ENCODE data around the gene ZFAND4. TPM values are rescaled to one million over a fixed set of nuclear protein-coding genes. Genes with fewer than 3 reads are reported as not detected.

The ZFAND4 gene
- total and polyA plus RNA-seq, 2 donors (not counting 3 experiments of a cell fraction or from before 2014, with no cell fraction given), result 1.5 to 7.8 TPM

DNA sequence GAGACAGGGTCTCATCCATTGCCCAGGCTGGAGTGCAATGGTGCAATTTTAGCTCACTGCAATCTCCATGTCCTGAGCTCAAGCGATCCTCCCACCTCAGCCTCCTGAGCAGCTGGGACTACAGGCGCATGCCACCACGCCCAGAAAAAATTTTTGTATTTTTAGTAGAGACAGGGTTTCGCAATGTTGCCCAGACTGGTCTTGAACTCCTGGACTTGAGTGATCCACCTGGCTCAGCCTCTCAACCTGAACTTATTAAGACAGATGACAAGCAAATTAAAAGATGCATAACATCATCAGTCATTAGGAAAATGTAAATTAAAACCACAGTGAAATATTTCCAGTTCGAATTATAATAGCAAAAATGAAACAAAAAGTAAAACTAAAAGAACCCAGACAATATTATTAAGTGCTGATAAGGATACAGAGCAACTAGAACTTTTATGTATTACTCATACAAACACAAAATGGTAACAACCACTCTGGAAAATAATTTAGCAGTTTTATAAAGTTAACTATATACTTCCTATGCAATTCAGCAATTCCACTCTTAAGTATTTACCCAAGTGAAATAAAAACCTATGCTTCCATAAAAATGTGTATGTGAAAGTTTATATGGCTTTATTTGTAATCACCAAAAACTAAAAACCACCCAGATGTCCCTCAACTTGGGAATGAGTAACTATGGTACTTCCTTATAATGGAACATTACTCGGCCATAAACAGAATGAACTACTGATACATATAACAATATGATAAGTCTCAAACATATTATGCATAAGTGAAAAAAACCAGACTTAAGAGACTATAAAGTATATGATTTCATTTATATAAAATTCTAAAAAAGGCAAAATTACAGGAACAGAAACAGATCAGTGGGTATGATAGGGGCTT, 15.3 kb downstream of the ZFAND4 start:
- intact Hi-C loops (cut with micrococcal nuclease), result no loop called here
- Histone ChIP-seq H4K20me1 (replicated peaks; ENCODE audit: control insufficient read depth, extremely low read depth, insufficient read depth, low read length) (no peaks in the 10 kb centered on the region), H3K27ac (ENCODE audit: insufficient read depth, low read depth, low read length) (no peak overlapping the region), H3K9me1 (replicated peaks; ENCODE audit: control insufficient read depth, extremely low read depth, insufficient read depth, low read length) (no peaks in the 10 kb centered on the region), H3K4me3 (replicated peaks in 1 of 3; ENCODE audit: insufficient read depth in 1 of 3, low read depth in 1 of 3, low read length in 3 of 3) (no peak overlapping the region), H3K79me2 (ENCODE audit: control insufficient read depth, insufficient read depth, low read length) (no peaks in the 10 kb centered on the region), H3K9ac (replicated peaks; ENCODE audit: extremely low read depth, insufficient read depth, low read length) (no peak overlapping the region), H3K27me3 (ENCODE audit: control insufficient read depth in 2 of 2, insufficient read depth in 2 of 2, low read length in 2 of 2) (no peaks in the 10 kb centered on the region), H3K4me1 (ENCODE audit: control insufficient read depth, extremely low read depth, insufficient read depth, low read length) (peaks cover 3% of the 10 kb centered on the region), H2AFZ (ENCODE audit: low read depth, low read length) (no peak overlapping the region), H3K36me3 (ENCODE audit: control insufficient read depth in 2 of 2, extremely low read depth in 1 of 2, insufficient read depth in 2 of 2, low read length in 2 of 2) (no peaks in the 10 kb centered on the region), H3K4me2 (ENCODE audit: insufficient read depth, low read length) (no peak overlapping the region), H3K9me3 (replicated peaks; ENCODE audit: control insufficient read depth, insufficient read depth, low read length) (no peaks in the 10 kb centered on the region)
- no peak for TF ChIP-seq GATA2 (IDR thresholded peaks at IDR 0.05; ENCODE audit: insufficient read depth, insufficient read length, low read depth, low read length)
- TF ChIP-seq EZH2 (IDR thresholded peaks at IDR 0.05; ENCODE audit: borderline replicate concordance, low read depth, low read length, severe bottlenecking), result no peak
- TF ChIP-seq, protein P1, sequence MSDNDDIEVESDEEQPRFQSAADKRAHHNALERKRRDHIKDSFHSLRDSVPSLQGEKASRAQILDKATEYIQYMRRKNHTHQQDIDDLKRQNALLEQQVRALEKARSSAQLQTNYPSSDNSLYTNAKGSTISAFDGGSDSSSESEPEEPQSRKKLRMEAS (IDR thresholded peaks at IDR 0.05; ENCODE audit: insufficient read depth, insufficient read length), result no peak
- no peak for TF ChIP-seq FOS (IDR thresholded peaks at IDR 0.05; ENCODE audit: borderline replicate concordance, insufficient read depth, low read length)
- TF ChIP-seq, protein P2, sequence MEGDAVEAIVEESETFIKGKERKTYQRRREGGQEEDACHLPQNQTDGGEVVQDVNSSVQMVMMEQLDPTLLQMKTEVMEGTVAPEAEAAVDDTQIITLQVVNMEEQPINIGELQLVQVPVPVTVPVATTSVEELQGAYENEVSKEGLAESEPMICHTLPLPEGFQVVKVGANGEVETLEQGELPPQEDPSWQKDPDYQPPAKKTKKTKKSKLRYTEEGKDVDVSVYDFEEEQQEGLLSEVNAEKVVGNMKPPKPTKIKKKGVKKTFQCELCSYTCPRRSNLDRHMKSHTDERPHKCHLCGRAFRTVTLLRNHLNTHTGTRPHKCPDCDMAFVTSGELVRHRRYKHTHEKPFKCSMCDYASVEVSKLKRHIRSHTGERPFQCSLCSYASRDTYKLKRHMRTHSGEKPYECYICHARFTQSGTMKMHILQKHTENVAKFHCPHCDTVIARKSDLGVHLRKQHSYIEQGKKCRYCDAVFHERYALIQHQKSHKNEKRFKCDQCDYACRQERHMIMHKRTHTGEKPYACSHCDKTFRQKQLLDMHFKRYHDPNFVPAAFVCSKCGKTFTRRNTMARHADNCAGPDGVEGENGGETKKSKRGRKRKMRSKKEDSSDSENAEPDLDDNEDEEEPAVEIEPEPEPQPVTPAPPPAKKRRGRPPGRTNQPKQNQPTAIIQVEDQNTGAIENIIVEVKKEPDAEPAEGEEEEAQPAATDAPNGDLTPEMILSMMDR (IDR thresholded peaks at IDR 0.05; ENCODE audit: extremely low read depth in 1 of 2, insufficient read depth in 1 of 2, low read depth in 1 of 2, low read length in 2 of 2), result no peak
- no peak for TF ChIP-seq POLR2AphosphoS5 (IDR thresholded peaks at IDR 0.05; ENCODE audit: insufficient read depth, low read depth, low read length)
- no peak for TF ChIP-seq MYC (IDR thresholded peaks at IDR 0.05; ENCODE audit: low read depth, low read length)
- TF ChIP-seq JUN (IDR thresholded peaks at IDR 0.05; ENCODE audit: borderline replicate concordance, insufficient read depth, insufficient read length, low read depth), result no peak
- TF ChIP-seq POLR2A (IDR thresholded peaks at IDR 0.05; ENCODE audit: low read depth, low read length), result no peak
- CTCF ChIA-PET, result interaction anchor here (1.2 kb wide), 1 partner anchor 21 kb away, joined by 3 read pairs; no protein-coding TSS in a partner anchor
- POLR2A ChIA-PET, result no interaction called here
- DNase-seq (ENCODE audit: low read depth, low spot score) (no peak), FAIRE-seq (no peak)
- BruUV-seq (replicated peaks), result no TSS peak
- dilution Hi-C loops (cut with MboI; ENCODE audit: extremely low pct_ligation_motif_present, low sequenced_read_pairs), result no loop called here
